GM12865 (cell line): ENCODE measurements around the gene CSTPP1.

ENCODE experiments used
- DNase-seq: peaks from one replicate; pipeline ENCODE4 v3.0.0; 2010; ENCODE audit warnings: low read depth
- H3K4me3 ChIP-seq: 2 replicates; pipeline ENCODE4 v1.5.1; 2011; ENCODE audit warnings: mild to moderate bottlenecking, low read depth, low read length, control low read depth
- TF ChIP-seq, protein P1 (sequence below): IDR thresholded peaks from 2 replicates; pipeline ENCODE4 v1.5.1; 2011; ENCODE audit warnings: low read length, control low read depth, low read depth, inconsistent platforms; ENCODE audit not compliant: insufficient read depth; ENCODE audit errors: missing control alignments

Gene CSTPP1

DNA sequence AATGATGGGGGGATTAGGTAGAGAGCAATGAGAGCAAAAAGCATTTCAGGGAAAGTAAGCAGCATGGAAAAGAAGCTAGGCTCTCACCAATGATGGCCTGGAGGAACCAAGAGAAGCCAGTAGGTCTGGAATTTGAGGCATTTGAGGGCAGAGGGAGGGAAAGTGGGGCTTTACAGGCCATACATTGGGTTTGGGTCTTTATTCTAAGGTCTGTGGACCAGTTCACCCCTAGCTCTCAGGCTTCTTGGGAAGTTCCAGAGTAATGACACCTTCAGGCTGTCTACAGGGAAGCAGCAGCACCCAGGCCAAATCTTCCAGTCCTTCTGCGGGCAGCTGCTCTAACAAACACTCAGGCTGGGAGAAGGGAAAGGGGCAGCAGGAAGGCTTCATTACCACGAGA lies 210.7 kb downstream of the CSTPP1 start:
- TF ChIP-seq, protein P1, sequence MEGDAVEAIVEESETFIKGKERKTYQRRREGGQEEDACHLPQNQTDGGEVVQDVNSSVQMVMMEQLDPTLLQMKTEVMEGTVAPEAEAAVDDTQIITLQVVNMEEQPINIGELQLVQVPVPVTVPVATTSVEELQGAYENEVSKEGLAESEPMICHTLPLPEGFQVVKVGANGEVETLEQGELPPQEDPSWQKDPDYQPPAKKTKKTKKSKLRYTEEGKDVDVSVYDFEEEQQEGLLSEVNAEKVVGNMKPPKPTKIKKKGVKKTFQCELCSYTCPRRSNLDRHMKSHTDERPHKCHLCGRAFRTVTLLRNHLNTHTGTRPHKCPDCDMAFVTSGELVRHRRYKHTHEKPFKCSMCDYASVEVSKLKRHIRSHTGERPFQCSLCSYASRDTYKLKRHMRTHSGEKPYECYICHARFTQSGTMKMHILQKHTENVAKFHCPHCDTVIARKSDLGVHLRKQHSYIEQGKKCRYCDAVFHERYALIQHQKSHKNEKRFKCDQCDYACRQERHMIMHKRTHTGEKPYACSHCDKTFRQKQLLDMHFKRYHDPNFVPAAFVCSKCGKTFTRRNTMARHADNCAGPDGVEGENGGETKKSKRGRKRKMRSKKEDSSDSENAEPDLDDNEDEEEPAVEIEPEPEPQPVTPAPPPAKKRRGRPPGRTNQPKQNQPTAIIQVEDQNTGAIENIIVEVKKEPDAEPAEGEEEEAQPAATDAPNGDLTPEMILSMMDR = no peak
- DNase-seq = no peak
- no peak overlapping the region for H3K4me3 ChIP-seq

GRCh38 chr11:47147681-47148080 lies 211.1 kb downstream of the CSTPP1 start:
- TF ChIP-seq, protein P1 = no peak

GRCh38 chr11:47148270-47148669 lies 211.7 kb downstream of the CSTPP1 start:
- H3K4me3 ChIP-seq = no peak overlapping the region
- TF ChIP-seq, protein P1 = no peak
- DNase-seq = no peak

More at GRCh38 chr11:47147681-47148080, 211.1 kb downstream of the CSTPP1 start:
- no peak for DNase-seq
- H3K4me3 ChIP-seq = no peak overlapping the region

- TF ChIP-seq, protein P1 = no peak
- DNase-seq = no peak
- no peak overlapping the region for H3K4me3 ChIP-seq
Measured at GRCh38 chr11:47148903-47149531, 212.5 kb downstream of the CSTPP1 start.

DNA sequence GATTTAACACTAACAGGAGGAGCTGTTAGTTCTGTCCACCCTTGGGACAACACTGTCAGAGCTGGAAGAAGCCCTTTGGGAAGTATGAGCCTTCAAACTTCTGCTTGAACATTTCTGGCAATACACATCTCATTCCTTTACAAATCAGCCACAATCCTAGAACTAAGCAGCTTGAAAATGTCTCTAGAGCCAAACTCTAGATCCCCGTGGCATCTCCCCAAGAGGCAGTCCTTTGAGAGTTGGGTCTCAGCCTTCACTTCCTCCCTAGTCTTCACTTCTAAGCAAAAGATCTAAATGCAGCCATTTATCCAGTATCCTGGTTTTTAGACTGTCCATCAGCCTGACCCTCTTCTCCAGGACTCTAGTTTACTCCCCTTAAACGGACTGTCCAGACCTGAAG lies 213.2 kb downstream of the CSTPP1 start:
- no peak overlapping the region for H3K4me3 ChIP-seq
- no peak for DNase-seq
- TF ChIP-seq, protein P1 = no peak

DNA sequence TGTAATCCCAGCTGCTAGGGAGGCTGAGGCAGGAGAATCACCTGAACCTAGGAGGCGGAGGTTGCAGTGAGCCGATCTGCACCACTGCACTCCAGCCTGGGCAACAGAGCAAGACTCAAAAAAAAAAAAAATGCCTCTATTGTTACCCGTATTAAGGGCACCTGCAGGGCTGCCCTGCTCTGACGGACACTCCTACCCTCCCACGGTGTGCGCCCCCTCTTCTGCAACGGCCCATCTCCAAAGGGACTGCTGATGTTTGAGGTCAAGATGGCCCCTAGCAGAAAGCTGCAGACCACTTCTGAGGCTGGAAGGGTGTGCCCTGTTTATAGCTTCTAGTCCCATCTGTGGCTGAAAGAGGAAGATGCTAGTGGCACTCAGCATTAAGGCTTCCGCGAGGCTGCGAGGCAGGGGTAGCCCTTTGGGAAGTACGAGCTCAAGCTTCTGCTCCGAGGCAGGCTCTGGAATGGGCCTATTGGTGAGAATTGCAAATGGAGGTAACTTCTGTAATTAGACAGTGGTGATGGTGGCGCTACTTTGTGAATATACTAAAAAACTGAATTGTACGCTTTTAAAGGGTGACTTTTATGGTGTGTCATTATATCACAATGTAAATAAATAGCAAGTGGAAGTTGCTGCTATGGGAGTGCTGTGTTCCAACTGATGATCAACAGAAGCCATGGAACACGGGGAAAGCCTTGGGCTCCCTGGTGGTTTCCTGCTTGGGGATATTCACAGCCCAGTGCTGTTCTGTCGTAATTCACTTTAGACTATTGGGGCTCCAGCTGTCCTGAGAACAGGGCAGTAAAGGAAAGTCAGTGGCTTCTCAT lies 215.8 kb downstream of the CSTPP1 start:
- no peak for DNase-seq
- no peak overlapping the region for H3K4me3 ChIP-seq
- TF ChIP-seq, protein P1 = no peak
